ENCODE data around the gene EEF1A2.
"Not testable (repeated sequence)": the region's sequence is repeated elsewhere in the genome, so short reads cannot be mapped to it uniquely, and the experiment has no call there.

EEF1A2 gene

GRCh38 chr20:63487116-63487764, 11.6 kb downstream of the EEF1A2 start:
- no peak for DNase-seq (ENCODE audit: low read depth in 3 of 3)

DNA sequence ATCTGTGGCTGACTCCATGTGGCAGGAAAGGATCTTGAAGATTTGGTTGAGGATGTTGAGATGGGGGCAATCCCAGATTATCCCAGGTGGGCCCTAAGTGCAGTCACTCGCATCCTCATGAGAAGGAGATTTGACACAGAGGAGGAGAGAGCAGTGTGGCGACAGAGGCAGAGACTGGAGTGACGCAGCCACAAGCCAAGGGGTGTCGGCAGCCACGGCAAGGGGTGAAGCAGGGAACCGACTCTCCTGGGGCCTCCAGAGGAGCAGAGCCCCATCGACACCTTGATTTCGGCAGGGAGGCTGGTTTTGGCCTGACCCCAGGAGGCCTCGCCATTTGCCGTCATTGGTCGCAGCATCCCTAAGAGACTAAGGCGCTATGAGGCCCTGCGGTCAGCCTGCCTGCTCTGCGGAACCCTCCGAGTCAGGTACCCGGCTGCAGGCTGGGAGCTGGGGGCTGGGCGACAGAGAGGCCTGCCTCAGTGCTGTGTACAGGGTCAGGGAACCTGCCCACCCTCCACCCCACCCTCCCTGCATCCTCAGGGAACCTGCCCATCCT, 12.5 kb downstream of the EEF1A2 start:
- DNase-seq (ENCODE audit: low read depth in 3 of 3): no peak

GRCh38 chr20:63484651-63485403, 14.1 kb downstream of the EEF1A2 start:
- no peak for DNase-seq (ENCODE audit: low read depth in 3 of 3)

GRCh38 chr20:63484236-63484635, 14.6 kb downstream of the EEF1A2 start:
- DNase-seq (ENCODE audit: low read depth in 3 of 3): no peak

- DNase-seq (ENCODE audit: low read depth in 3 of 3): no peak
Observed at GRCh38 chr20:63483834-63484233, 15.0 kb downstream of the EEF1A2 start.

DNA sequence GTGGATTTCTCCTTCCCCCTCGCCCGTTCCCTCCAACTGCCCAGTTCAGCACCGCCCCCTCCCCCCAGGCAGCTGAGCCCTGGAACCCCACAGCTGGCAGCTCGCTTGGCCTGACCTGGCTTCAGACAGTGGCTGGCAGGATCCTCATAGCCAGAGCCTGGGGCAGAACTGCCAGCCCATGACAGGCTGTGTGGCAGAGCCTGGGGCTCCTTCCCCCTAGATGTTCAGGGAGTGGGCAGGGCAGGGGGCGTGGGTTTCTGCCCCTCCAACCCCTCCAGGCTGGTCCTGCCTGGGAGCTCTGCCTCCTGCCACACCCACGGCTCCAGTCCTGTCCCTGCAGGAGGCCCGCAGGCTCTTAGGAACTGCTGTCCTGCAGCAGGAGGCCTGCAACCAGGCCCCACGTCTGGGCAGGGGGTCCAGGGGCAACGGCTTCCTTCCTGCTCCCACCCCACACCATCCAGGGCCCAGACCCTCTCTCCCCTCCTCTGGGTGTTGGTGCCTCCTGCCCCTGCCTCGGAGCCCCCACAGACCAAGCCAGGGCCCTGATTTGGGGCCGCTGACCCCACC, 16.8 kb downstream of the EEF1A2 start:
- DNase-seq (ENCODE audit: low read depth in 3 of 3): no peak

DNA sequence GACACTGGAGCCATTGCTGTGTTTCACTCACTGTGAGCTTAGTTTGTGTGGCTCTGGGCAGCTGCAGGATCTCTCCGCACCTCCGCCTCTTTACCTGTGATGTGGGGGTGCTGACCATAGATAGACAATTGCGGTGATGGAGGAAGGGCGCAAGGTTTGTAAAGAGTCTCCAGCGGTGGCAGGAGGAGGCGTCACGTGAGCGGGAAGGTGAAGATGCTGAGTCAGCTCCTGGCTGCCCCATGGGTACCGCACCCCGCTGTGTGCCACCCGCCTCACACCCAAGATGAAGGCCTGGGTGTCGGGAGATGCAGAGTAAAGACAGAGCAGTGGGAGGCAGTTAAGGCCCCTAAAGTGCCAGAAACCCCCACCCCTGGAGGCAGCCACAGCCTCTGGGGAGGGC, 17.4 kb downstream of the EEF1A2 start:
- DNase-seq (ENCODE audit: low read depth in 3 of 3): no peak

DNA sequence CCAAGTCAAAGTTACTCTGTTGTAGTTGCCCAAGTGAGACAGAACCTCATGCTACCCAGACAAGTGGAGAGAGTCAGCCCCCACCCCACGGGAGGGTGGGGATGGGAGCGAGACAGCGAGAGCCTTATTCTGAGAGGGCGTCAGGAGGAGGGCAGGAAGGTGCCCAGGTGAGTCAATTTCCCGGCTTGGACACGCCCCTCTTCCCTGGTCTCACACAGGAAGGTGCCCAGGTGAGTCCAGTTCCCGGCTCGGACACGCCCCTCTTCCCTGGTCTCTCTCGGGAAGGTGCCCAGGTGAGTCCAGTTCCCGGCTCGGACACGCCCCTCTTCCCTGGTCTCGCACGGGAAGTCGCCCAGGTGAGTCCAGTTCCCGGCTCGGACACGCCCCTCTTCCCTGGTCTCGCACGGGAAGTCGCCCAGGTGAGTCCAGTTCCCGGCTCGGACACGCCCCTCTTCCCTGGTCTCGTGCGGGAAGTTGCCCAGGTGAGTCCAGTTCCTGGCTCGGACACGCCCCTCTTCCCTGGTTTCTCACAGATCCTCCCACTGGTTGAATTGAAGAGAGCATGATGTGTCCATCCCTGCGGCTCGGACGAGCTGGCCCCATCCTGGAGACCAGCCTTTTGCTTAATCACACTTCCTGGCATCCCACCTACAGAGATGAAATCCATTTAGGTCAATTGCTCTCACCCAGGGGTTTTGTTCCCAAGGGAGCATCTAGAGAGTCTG, 19.0 kb downstream of the EEF1A2 start:
- not testable (repeated sequence) for DNase-seq (ENCODE audit: low read depth in 3 of 3)

DNA sequence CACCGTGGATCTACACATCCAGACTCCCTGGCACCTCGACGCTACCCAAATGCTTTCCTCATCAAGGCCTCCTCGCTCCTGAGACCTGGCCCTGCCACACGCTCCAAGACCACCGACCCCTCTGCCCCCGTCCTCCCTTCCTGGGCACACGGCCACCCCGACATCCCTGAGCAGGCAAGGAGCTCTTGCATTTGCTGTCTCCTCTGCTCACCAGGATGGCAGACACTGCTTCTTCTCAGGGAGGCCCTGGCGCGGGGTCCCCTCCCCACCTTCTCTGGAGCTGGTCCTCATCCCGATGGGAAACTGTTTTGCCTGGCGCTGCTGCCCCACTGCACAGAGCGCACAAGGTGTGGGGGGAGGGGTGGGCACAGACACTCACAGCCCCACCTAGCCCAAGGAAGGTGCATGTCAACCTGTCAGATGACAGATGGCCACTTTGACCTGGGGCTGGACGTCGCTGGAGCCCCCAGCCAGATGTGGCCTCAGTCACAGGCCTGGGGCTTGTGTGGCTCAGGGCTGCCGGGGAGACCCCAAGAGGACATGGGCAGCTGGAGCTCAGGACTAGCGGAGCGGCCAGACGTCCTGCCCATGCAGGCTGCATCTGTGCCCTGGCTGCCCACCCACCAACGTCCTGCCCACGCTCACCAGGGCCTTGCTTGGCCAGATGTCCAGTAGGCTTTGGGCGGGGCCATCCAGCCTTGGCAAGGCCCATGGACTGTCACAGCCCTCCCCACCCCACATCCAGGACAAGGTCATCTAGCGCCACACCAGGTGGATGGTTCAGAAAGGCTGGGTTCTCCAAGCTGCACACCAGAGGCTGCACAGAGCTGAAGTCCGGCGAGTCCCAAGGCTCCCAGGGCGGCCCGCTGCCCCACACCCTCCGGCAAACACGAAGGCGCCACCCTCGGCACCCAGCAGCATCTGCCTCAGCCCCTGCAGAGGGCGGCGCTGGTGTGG, 20.3 kb downstream of the EEF1A2 start:
- DNase-seq (ENCODE audit: low read depth in 3 of 3): no peak

DNA sequence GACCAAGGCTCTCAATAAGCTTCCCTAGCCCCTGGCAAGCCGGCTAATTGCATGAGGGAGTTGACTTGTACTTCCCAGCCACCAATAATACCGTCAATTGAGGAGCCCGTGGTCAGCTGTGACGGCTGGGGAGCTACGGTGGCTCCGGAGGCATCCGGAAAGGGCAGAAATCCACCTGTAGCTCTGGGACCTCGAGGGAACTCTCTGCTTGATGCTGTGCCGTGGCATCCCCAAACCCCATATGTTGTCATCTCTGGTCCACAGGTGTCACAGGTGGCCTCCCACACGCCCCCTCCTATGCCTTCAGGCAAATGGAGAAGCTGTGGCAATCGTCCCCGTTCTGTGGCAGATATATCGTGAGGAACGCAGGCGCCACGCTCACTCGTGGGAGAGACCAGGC, 20.9 kb downstream of the EEF1A2 start:
- DNase-seq (ENCODE audit: low read depth in 3 of 3): no peak

DNA sequence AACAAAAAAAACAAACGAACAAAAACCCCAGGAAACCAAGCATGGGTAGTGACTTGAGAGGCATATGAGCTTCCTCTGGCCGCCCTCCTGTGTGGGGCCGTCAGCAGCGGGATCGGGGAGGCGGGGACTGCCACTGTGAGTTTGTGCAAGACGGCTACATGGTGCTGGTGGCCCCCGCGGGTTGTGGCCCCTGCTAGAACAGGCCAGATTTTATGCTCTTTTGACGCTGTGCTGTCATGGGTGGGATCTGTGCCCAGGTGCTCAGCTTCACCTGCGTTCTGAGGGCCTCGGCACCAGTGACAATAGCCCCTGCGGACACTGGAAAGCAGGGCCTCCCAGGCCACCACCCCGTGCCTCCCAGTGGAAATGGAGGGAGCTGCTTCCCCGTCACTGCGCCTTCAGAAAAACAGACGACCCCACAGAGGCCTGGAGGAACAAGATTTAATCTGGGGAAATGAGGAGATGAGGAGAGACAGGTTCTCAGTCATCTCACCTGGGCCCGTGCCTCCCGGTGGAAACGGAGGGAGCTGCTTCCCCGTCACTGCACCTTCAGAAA, 21.7 kb downstream of the EEF1A2 start:
- DNase-seq (ENCODE audit: low read depth in 3 of 3): no peak

- DNase-seq (ENCODE audit: low read depth in 3 of 3): no peak
Observed at GRCh38 chr20:63475209-63475608, 23.7 kb downstream of the EEF1A2 start.

DNA sequence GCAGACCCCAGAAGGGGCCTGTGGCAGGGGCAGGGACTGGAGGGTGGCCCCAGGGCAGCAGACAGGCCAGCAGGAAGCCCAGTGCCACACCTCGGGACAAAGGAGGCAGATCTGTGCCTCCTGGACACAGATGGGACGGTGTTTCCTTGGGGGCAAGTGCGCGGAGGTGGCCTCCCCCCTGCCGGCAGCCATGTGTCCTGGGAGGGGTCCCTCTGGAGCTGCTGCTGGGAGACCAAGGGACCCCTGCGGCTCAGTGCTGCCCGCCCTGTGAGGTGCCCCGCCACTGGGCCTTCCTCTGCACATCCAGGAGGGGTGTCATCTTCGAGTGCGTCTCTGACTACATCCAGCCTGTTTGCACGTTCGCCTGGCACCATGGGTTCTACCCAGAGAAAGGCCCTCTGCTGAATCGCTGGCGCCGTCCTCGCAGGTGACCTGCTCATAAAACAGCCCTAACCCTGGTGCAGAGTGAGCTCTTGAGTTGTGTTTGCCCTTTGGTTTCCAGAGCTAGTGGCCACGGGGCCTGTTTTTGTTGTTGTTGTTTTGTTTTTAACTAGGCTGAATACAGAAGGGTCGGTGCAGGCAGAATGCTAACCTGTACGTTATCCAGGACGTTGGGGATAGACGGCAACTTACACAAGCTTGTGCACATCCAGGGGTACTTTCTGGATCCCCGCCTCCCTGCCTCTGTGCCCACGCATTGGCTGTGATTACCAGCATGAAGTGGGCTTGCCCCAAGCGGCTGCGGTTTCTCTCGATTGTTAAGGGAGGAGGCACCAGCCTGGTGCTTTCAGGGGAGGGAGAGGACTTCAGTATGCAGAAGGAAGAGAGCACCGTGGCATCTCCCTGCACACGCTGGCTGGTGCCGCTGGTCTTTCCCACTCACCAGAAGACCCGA, 25.1 kb downstream of the EEF1A2 start:
- DNase-seq (ENCODE audit: low read depth in 3 of 3): no peak

DNA sequence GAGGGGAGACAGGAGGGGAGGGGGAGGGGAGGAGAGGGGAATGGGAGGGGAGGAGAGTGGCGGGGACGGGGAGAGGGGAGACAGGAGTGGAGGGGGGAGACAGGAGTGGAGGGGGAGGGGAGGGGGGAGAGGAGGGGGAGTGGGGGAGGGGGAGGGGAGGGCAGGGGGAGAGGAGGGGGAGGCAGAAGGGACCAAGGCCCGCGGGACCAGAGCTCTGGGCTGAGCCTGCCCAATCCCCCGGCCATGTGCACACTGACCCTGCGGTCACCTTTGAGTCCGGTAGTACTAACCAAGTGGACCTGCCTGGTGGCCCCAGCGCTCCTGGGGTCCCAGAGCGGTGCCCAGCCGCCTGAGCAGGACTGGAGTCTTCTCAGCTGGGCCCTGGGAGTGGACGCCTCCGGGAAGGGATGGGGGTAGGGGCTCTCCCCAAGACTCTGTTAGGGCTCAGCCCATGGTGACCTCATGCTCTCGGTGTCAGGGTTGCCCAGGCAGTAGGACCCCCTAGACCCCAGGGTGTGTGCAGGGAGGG, 26.0 kb downstream of the EEF1A2 start:
- DNase-seq (ENCODE audit: low read depth in 3 of 3): no peak

DNA sequence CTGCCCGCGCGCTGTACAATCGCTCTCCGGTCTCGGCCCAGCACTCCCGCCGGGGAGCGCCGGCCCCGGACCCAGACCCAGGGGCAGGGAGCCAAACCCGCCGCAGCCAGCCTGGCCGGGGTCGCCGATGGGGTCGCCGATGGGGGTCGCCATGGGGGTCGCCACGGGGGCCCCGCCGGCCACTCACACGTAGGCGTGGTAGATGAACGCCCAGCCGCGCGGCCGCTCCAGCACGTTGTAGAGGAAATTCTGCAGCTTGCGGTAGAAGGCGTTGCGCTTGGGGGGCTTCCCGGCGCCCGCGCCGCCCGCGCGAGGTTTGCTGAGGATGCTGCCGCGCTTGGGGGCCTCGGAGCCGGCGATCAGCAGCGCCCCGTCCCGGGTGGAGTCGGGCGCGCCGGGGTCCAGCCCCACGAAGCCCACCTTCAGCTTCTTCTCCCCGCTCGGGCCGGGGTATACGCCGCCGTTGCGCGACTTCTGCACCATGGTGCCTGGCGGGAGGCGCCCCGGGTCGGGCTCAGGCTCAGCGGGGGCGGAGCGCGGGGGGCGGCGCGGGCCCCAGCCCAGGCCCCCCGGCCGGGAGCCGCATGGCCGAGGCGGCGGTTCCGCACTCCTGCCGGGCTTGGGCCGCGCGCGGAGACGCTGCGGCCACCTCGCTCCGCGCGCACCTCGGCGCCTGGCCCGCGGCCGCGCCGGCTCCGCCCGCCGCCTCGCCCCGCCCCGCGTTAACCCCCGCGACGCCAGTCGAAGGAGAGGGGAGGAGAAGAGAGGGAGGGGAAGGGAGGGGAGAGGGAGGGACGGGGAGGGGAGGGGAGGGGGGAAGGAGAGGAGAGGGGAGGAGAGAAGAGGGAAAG, 26.7 kb downstream of the EEF1A2 start, which contains the start of gene KCNQ2:
Gene KCNQ2 (minus strand): TSS at position 675 of the 851 bp plus-strand sequence. CDS start 192 bp downstream, at position 483.
- DNase-seq (ENCODE audit: low read depth in 3 of 3): no peak

GRCh38 chr20:63471717-63471980, 27.2 kb downstream of the EEF1A2 start:
- DNase-seq (ENCODE audit: low read depth in 3 of 3): no peak

DNA sequence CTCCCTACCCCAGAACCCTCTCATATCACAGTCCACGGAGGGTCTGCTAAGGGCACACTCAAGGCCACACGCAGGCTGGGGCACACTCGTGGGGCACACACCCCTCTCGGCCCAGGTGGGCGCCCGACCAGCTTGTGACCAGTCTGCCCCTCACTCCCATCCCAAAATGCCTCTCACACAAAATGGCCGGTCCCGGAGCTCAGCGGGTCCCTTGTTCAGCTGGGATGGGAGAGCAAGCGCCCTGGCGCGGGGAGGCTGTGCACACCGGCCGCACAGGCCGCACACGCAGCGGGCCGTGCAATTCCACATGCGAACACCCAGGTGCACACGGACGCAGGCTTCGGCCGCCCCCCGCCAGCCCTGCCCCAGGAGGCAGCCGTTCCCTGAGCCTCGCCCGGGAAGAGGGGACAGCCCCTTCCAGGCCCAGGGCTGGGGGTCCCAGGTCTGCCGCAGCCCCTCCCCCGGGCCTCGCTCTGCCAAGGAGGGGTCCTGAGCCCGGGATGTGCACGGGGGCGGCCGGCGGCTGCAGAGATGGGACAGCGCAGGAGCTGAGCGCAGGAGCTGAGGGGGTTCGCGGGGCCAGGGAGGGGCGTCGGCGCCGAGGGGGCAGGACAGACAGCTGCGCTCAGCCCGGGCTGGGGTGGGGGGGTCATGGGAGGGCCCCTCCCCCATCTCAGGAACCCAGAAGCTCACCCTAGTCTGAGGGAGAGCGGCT, 27.7 kb downstream of the EEF1A2 start:
- no peak for DNase-seq (ENCODE audit: low read depth in 3 of 3)

DNA sequence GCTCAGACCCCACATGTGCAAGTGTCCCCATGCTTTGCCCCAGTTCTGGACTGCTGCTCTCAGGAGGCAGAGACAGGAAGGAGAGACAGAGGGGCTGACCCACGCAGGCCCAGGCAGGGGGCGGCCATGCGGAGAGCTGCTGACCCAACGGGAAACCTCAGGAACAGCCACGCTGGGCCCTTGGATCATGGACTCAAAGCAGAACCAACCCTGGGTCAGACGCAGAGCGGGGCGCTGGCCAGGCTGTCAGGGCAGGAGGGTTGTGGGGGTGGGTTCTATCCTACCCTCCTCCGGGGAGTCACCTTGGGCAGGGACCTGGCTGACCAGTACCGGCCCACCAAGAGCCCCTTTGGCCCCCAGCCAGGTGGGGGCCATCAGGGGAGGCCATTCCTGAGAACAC, 28.5 kb downstream of the EEF1A2 start:
- DNase-seq (ENCODE audit: low read depth in 3 of 3): no peak
